HG02610 (cell line): ENCODE data around the gene RAB5A.
"Not testable (repeated sequence)": the region's sequence is repeated elsewhere in the genome, so short reads cannot be mapped to it uniquely, and the experiment has no call there.

ENCODE experiments used
- ATAC-seq: cut with Tn5 transposase; IDR thresholded peaks from one replicate; pipeline ENCODE4 v1.9.1; 2021; ENCODE audit warnings: mild to moderate bottlenecking, moderate library complexity; ENCODE audit not compliant: unreplicated experiment

RAB5A gene, protein sequence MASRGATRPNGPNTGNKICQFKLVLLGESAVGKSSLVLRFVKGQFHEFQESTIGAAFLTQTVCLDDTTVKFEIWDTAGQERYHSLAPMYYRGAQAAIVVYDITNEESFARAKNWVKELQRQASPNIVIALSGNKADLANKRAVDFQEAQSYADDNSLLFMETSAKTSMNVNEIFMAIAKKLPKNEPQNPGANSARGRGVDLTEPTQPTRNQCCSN

GRCh38 chr3:19946832-19947548 lies at the start of gene RAB5A:
Gene RAB5A, plus strand, starts transcription at chr3:19947097. Its CDS starts 3,802 bp downstream, at chr3:19950899.
- peak; percentile 97 for ATAC-seq

DNA sequence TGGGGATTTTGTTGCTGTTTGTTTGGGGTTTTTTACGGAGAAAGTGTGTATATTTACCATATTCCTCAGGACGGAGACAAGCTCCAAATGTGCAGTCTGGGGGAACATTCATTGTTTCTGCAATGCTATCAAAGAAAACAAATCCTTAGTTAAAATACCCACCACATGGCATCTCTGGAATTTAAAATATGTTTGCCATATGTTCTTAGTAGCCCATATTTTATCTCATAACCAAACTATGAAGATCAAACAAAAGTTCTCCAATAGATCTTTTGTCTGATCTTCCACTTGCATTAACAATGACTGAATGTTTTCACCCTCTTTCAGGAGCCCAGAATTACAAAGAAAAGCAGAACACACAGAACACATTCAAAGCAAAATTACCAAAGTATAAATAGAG lies 48.2 kb upstream of the RAB5A start:
- ATAC-seq, result no peak

GRCh38 chr3:19899264-19899663 lies 47.6 kb upstream of the RAB5A start:
- no peak for ATAC-seq

- not testable (repeated sequence) for ATAC-seq
These were observed 47.1 kb upstream of the RAB5A start for GRCh38 chr3:19899833-19900232.

- no peak for ATAC-seq
These were observed 45.6 kb upstream of the RAB5A start for GRCh38 chr3:19901337-19901736.

DNA sequence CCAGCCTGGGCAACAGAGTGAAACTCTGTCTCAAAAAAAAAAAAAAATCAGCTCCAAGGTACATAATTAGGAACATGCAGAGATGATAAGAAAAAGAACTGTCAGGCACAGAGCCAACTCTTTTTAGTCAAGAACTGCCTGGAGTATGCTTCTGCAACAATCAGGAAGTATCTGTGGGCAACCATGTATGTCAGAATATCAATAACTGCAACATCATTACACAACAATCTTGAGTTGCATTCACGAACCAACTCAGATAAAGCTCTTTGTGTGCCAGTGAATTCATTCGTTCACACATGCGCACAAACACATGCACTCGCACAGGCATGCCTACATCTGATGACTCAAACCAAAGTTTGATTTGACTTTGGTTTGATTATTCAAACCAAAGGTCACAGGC lies 45.0 kb upstream of the RAB5A start:
- no peak for ATAC-seq

DNA sequence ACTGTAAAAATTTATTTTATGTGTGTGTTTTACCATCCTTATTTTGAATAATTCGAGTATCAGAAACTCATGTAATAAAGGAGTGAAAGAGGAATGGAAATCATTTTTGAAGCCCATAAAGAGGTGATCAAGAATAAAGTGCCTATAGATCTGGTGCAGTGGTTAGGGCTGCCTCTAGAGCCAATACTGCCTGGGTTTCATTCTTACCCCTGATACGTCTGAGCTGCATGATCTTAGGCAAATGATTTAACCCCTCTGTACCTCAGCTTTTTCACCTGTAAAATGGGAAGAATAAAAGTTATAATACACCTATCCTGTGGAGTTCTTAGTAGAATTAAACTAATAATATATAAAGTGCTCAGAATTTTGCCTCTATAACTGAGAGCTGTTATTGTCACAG lies 43.2 kb upstream of the RAB5A start:
- ATAC-seq, result no peak

GRCh38 chr3:19907523-19907922 lies 39.4 kb upstream of the RAB5A start:
- no peak for ATAC-seq

GRCh38 chr3:19911452-19911851 lies 35.4 kb upstream of the RAB5A start:
- no peak for ATAC-seq

GRCh38 chr3:19917167-19917566 lies 29.7 kb upstream of the RAB5A start:
- no peak for ATAC-seq

DNA sequence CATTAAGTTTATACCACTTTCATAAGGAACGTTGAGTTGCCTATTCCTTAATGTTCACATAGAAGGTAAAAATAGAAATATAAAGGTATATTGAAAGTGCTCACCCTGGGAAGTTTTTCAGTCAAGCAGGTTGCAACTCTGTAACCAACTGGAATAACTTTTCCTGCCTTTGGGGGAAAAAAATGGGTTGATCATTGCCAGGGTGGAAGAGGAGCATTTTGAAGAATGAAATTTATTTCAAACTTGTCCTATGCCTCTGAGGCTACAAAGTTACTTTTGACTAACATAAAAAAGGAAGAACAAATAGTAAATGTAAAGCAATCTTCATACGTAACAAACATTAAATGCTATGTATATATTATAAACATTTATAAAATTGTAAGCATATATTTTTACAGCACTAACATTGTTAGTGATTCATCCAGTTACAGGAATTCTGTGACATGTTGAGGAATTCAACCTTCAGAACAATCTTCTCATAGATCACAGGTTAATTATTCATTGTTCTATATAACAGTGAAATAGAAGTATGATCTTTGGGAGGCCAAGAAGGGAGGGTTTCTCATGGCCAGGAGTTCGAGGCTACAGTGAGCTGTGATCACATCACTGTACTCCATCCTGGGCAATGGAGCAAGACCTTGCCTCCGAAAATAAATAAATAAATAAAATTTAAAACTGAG lies 26.4 kb upstream of the RAB5A start:
- no peak for ATAC-seq

GRCh38 chr3:19931180-19931692 lies 15.7 kb upstream of the RAB5A start:
- peak; percentile 90 for ATAC-seq

- ATAC-seq, result peak; percentile 68
These were observed 15.1 kb upstream of the RAB5A start for GRCh38 chr3:19931767-19932188.

DNA sequence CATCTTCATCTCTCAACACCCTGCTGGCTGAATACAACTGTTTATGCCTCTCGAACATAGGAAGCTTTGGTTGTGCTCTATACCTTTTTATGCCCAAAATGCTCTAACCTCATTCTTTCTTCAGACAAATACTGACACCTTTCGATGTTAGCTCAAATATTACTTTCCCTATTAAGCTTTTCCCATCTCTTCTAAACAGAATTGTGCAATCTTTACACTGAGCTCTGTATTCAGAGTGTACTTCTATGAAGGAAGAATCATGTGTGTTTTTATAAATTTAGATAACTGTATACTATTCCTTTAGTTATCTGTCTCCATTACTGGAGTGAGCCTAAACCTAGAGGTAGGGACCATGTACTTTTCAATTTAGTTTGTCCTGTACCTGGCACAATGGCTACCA lies 14.5 kb upstream of the RAB5A start:
- ATAC-seq, result no peak

DNA sequence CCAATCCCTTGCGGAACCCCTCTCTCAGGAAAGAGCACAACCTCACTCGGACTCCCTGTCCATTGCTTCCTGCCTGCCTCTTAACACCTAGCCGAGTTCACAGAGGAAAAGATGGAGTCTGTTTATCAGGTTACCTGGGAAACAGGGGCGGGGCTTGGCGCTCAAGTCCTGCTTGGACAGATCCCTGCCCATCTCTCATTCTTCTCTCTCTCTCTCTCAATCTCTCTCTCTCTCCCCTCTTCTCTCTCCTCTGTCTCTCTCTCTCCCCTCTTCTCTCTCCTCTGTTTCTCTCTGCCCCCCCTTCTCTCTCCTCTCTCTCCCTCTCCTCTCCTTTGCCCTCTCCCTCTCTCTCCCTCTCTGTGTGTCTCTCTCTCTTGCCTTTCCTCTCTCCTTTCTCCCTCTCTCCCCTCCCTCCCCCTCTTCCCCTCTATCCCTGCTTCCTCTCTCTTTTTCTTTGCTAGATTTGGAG lies 12.8 kb upstream of the RAB5A start, which contains the start of gene EFHB:
TSS of gene EFHB (minus strand) at position 120 of the 469 bp plus-strand sequence. CDS start 199 bp downstream, outside the sequence.
- no peak for ATAC-seq

GRCh38 chr3:19937459-19938294 lies 9.2 kb upstream of the RAB5A start:
- no peak for ATAC-seq

- ATAC-seq, result no peak
These were observed 8.6 kb upstream of the RAB5A start for GRCh38 chr3:19938295-19938627.

DNA sequence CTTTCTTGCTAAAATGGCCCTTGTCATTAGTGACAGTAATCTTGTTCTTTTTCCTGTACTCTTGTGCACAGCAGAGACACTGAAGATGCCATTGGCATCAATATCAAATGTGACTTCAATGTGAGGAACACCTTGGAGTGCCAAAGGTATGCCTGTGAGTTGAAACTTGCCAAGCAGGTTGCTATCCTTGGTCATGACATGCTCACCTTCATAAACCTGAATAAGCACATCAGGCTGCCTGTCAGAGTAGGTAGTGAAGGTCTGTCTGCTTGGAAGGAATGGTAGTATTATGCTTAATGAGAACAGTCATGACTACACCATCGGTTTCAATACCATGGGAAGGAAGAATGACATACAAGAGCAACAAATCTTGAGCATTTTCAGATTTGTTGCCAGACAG lies 6.3 kb upstream of the RAB5A start:
- no peak for ATAC-seq

DNA sequence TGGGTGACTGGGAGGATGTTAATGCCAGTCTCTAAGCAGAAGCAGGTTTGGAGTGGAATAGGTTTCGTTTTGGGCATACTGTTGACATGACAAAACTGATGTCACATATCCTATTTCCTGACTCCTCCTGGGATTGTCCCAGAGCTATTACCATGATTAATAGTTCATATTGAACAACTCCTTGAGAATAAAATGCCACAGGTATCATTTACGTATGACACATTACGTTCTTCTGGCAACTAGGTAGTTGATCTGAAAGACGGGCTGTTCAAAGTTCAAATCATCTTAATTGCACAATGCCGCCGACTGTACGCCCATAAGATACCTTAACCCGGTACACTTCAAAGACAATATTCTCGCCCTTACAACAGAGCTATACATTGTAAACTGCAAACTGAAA lies 1.4 kb upstream of the RAB5A start:
- no peak for ATAC-seq

GRCh38 chr3:19945969-19946831 lies 697 bp upstream of the RAB5A start:
- ATAC-seq, result peak; percentile 0
